Measurements from ENCODE around the gene NOS2. TPM values are rescaled to one million over a fixed set of nuclear protein-coding genes. Genes with fewer than 3 reads are reported as not detected.
"Not testable (repeated sequence)": the region's sequence is repeated elsewhere in the genome, so short reads cannot be mapped to it uniquely, and the experiment has no call there.

NOS2 gene
- total RNA-seq, 1 donor from 2014 or later, result not detected

DNA sequence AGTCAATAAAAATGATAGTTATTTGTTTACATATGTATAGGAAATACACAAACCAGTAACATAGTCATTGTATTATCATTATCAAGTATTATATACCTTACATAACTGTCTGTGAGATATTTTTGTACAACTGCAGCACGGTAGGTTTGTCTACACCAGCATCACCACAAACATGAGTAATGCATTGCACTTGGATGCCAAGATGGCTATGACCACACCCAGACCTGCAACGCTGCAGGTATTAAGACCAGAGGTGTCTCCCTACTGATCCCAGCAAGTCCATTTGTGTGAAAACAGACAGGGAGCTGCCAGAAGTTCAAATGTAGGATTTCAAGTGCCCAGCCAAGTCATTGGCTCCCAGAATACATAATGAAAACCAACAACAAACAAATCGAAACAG, 34.2 kb upstream of the NOS2 start:
- no peak for DNase-seq
- Mint-ChIP-seq H3K9me3 (no peaks in the 10 kb centered on the region), H3K36me3 (ENCODE audit: low read depth) (no peaks in the 10 kb centered on the region), H3K4me3 (no peak overlapping the region), H3K4me1 (peaks cover 6% of the 10 kb centered on the region), H3K27me3 (no peaks in the 10 kb centered on the region), H3K27ac (no peak overlapping the region)
- intact Hi-C loops (cut with micrococcal nuclease), result no loop called here
- TF ChIP-seq, protein P1, sequence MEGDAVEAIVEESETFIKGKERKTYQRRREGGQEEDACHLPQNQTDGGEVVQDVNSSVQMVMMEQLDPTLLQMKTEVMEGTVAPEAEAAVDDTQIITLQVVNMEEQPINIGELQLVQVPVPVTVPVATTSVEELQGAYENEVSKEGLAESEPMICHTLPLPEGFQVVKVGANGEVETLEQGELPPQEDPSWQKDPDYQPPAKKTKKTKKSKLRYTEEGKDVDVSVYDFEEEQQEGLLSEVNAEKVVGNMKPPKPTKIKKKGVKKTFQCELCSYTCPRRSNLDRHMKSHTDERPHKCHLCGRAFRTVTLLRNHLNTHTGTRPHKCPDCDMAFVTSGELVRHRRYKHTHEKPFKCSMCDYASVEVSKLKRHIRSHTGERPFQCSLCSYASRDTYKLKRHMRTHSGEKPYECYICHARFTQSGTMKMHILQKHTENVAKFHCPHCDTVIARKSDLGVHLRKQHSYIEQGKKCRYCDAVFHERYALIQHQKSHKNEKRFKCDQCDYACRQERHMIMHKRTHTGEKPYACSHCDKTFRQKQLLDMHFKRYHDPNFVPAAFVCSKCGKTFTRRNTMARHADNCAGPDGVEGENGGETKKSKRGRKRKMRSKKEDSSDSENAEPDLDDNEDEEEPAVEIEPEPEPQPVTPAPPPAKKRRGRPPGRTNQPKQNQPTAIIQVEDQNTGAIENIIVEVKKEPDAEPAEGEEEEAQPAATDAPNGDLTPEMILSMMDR (IDR thresholded peaks at IDR 0.05), result no peak
- no peak for ATAC-seq (ENCODE audit: low read depth)
- POLR2A ChIA-PET, result no interaction called here
- CTCF ChIA-PET, result no interaction called here

DNA sequence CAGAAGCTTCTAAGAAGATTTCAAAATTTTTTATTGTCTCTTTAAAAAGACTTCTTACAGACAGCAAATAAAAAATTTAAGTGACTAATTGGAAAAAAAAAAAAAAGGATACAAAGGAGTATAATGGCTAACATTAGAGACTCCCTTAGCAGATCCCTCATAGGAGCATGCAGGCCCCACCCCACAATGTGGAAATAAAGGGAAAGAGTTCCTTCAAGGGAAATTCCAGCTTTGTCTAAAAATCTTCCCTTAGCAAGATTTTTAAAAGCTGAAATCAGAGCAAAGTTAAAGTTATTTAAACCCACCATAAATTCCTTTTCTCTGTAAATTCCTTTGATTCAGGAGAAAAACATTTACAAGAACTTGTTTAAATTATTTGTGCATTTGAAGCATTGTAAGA, 32.5 kb upstream of the NOS2 start:
- ChIA-PET POLR2A (no interaction called here), CTCF (no interaction called here)
- DNase-seq, result no peak
- no peak for ATAC-seq (ENCODE audit: low read depth)
- TF ChIP-seq, protein P1 (IDR thresholded peaks at IDR 0.05), result no peak
- H3K27me3 Mint-ChIP-seq, result no peaks in the 10 kb centered on the region
- intact Hi-C loops (cut with micrococcal nuclease), result no loop called here
- no peak overlapping the region for H3K27ac Mint-ChIP-seq
- H3K36me3 Mint-ChIP-seq (ENCODE audit: low read depth), result no peaks in the 10 kb centered on the region
- no peaks in the 10 kb centered on the region for H3K9me3 Mint-ChIP-seq
- H3K4me1 Mint-ChIP-seq, result peaks cover 6% of the 10 kb centered on the region
- H3K4me3 Mint-ChIP-seq, result no peak overlapping the region

DNA sequence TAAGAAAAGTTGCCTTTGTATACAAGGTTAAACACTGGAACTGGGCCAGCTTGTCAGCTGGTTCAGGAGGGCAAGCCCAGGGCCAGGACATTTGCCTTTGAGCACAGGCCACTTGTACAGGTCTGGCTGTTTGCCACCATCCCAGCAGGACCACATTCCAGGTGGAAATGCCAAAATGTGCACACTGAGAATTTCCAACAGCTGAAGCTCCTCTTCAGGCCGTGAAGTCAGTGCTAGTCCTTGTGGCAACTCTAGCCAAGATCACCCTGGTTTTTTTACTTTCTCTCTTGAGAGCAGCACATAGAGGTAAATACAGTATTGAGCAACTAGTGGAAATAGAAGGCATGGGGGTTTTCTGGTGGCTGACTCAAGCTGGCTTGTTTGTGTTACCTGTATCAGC, 29.6 kb upstream of the NOS2 start:
- ATAC-seq (ENCODE audit: low read depth); H3K9me3 Mint-ChIP-seq; H3K36me3 Mint-ChIP-seq (ENCODE audit: low read depth); intact Hi-C loops (cut with micrococcal nuclease); CTCF ChIA-PET; H3K27ac Mint-ChIP-seq; H3K4me3 Mint-ChIP-seq; H3K4me1 Mint-ChIP-seq; DNase-seq; POLR2A ChIA-PET; H3K27me3 Mint-ChIP-seq: not testable (repeated sequence)

DNA sequence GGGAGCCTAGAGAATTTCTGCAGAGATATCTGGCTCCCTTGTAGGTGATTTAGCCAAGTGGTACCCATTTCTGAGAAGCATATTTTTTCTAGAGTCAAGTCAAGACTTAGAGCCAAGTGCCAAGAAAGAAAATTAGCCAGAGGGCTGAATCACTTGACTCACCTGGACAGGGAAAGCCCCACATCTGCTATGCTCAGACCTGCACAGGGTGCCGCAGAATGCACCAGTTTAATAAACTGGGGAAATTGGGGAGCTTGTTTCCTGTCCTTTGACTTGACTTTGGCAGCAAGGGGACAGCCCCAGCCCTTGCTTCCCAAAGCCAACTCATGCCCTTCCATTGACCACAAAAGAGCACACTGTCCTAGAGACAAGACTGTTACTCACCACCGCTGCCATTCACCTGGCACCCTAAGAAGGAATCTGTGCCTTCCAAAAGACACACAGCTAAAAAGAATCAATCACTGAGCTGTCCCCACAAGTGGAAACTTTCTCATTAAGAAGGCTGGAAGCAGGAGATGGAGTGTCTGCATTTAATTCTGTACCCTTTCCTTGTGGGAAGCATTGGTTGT, 28.9 kb upstream of the NOS2 start:
- H3K27ac Mint-ChIP-seq; H3K36me3 Mint-ChIP-seq (ENCODE audit: low read depth); DNase-seq; CTCF ChIA-PET; H3K4me3 Mint-ChIP-seq; intact Hi-C loops (cut with micrococcal nuclease); H3K4me1 Mint-ChIP-seq; H3K9me3 Mint-ChIP-seq; POLR2A ChIA-PET; H3K27me3 Mint-ChIP-seq; ATAC-seq (ENCODE audit: low read depth): not testable (repeated sequence)

DNA sequence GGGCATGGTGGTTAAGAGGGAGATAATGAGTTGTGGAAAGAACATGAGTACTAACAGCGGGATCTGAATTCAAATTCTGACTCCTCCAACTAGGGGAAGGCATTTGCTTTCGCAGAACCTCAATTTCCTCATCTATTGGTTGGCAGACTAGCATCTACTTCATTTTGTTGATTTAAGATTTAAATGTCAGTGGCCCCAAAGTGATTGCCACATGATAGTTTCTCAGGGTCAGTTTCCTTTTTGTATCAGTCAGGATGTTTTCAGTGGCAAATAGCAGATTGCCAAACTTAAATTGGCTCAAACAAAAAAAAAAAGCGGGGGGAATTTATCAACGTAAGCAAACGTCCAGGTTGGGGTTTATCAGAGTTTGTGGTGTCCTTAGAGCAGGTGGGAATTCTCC, 25.1 kb upstream of the NOS2 start:
- no peak overlapping the region for H3K4me3 Mint-ChIP-seq
- TF ChIP-seq, protein P1 (IDR thresholded peaks at IDR 0.05), result no peak
- no peak overlapping the region for H3K27ac Mint-ChIP-seq
- ATAC-seq (ENCODE audit: low read depth) (no peak), DNase-seq (no peak)
- no peaks in the 10 kb centered on the region for H3K36me3 Mint-ChIP-seq (ENCODE audit: low read depth)
- POLR2A ChIA-PET, result no interaction called here
- no peaks in the 10 kb centered on the region for H3K4me1 Mint-ChIP-seq
- H3K27me3 Mint-ChIP-seq, result peaks cover 3% of the 10 kb centered on the region
- peaks cover 16% of the 10 kb centered on the region for H3K9me3 Mint-ChIP-seq
- intact Hi-C loops (cut with micrococcal nuclease), result no loop called here
- CTCF ChIA-PET, result no interaction called here

DNA sequence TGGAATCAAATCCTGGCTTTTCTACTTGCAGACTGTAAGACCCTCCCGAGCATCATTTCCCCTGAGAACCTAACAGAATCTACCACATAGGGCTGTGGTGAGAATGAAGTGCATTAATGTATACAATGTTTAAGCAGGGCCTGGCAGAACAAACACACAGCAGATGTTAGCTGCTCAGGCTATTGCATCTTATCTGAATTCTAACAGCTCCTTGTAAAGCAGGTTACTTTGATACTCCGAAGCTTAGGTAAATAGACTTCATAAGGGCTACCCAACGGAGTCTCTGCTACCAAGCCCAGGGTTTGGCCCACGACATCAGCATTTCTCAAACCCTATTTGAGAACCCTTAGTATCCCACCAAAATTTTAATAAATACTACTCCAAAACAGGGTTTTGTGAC, 24.4 kb upstream of the NOS2 start:
- intact Hi-C loops (cut with micrococcal nuclease), result no loop called here
- H3K36me3 Mint-ChIP-seq (ENCODE audit: low read depth), result no peaks in the 10 kb centered on the region
- POLR2A ChIA-PET, result no interaction called here
- no peak for DNase-seq
- no peak for ATAC-seq (ENCODE audit: low read depth)
- no peaks in the 10 kb centered on the region for H3K4me1 Mint-ChIP-seq
- H3K4me3 Mint-ChIP-seq, result no peak overlapping the region
- peaks cover 3% of the 10 kb centered on the region for H3K27me3 Mint-ChIP-seq
- H3K9me3 Mint-ChIP-seq, result peaks cover 17% of the 10 kb centered on the region
- no peak overlapping the region for H3K27ac Mint-ChIP-seq
- TF ChIP-seq, protein P1 (IDR thresholded peaks at IDR 0.05), result no peak
- CTCF ChIA-PET, result no interaction called here

Measured in activated B cell treated with CpG ODN at 0.5 μM for 24 hours (primary cell).